RKO (cell line): ENCODE results near the gene UNC119.

ENCODE experiments used
- DNase-seq: peaks from one replicate; pipeline ENCODE4 v3.0.0-alpha.2; 2016; ENCODE audit warnings: low spot score

UNC119 gene

DNA sequence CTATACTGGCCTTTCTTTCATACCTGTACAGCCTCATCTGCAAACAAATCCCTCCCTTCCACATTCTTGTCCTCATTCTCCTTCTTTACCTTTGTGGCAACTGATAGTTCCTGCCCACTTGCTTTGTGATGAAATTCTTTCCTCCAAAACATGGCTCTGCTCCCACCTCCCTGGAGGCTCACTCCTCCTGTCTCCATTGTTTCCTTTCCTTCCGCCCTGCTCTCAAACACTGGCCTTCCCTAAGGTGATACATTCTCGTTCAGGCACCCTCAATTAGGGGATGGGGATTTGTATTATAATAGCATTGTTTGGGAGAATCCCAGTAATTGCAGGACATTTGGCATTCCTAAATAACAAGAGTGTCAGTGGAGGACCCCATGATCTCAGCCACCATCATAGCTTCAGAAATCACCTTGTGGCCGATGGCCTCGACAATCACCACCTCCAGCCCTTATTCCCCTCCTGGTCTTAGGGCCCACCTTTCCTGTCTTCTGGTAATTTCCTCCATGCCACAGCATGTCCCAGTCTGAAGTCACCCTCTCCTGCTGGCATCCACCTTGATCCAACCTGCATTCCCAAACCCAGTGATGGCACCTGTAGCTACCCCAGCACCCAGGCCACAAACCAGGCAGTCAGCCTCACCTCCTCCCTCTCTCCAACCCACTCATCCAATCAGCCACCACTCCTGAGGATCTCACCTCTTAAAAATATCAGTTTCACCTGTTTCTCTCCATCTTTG lies 7.9 kb downstream of the UNC119 start:
- no peak for DNase-seq

DNA sequence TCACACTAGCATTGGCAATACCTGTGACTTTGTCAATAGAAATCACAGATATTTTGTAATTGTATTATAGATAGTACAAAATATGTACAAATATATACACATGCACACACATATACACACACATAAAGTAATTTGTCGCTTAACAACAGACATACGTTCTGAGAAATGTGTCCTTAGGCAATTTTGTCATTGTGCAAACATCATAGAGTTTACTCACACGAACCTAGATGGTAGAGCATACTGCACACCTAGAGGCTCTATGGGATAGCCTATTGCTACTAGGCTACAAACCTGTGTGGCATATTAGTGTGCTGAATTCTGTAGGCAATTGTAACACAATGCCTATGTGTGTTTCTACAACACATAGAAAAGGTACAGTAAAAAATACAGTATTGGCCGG lies 11.0 kb downstream of the UNC119 start:
- DNase-seq: no peak

DNA sequence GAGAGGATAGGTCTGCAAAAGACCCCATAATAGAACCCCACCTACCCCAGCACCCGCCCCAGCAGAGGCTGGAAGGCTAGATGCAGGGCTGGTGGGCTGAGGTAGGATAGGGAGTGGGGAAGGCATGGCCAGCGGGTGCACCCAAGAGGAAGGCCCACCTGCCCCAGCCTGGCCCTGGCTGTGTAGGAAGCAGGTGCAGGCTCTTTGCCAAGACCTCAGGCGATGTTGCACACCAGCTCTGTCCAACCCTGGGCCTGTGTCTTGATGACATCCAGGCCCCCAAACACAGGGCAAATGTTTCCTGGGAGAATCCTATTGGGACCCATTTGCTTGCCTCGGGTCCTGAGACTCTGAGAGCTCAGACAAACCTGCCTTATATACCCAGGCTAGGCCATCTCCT lies 12.2 kb downstream of the UNC119 start:
- no peak for DNase-seq

- DNase-seq: no peak
Measured at GRCh38 chr17:28538296-28538895, 14.0 kb downstream of the UNC119 start.

GRCh38 chr17:28537219-28537610 lies 15.2 kb downstream of the UNC119 start:
- DNase-seq: no peak

GRCh38 chr17:28536532-28537218 lies 15.7 kb downstream of the UNC119 start:
- DNase-seq: no peak

DNA sequence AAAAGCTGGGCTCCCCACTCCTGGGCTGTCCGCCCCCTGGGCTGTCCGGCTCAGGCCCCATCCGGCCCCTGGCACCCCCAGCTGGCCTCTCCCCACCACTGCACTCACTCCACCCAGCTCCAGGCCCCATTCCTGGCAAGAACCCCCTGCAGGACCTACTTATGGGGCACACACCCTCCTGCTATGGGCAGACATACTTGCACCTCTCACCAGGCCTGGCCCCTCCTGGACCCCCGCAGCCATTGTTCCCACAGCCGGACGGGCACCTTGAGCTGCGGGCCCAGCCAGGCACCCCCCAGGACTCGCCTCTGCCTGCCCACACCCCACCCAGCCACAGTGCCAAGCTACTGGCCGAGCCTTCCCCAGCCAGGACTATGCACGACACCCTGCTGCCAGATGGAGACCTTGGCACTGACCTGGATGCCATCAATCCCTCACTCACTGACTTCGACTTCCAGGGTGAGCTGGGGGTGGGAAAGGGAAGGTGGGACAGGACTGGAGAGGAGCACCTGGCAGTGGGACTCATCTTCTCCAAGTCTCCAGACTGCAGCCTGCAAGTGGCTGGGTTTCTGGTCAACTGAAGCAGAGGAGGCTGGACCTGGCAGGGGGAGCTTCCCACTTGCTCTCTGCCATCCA lies 17.6 kb downstream of the UNC119 start:
- no peak for DNase-seq

GRCh38 chr17:28533091-28533807 lies 19.2 kb downstream of the UNC119 start:
- no peak for DNase-seq

DNA sequence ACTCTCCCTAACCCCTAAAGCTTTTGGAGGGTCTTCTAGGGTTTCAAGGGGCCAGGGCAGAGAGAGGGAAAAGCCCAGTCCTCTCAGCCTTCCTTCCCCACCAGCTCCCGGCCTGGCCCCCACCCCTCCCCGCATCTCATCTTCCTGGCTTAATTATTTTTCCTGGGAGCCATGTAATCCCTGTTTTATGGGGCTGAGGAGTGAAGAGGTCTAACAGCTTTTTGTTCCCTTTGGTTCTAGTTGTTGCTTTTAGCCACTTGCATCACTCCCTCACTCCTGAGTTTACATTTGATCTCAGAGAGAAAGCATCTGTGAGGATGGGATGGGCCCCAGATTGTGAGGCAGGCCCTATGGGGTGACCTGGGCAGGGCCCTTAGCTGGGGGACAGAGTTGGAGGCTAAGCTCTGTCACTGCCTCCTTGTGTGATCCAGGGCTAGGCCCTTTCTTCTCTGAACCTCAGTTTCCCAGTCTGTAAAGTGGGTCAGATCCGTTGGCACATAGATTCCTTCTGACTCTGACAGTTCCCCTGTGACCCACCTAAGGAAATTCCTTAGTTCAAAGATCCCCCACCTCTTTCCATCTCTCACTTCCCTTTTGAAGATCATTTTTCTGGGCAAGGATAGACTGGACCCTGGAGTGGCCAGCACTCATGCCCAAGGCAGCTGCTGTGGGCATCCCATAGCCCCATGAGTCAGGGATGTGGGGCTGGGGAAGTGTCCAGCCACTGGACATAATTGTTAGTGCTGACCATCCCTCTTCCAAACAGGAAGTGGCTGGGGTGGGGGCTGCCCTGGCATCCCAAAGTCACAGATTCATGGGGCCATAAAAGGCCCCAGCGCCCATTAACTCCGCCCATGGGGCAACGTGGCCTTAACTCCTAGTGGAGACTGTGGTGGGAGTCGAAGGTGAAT lies 20.1 kb downstream of the UNC119 start:
- DNase-seq: no peak

DNA sequence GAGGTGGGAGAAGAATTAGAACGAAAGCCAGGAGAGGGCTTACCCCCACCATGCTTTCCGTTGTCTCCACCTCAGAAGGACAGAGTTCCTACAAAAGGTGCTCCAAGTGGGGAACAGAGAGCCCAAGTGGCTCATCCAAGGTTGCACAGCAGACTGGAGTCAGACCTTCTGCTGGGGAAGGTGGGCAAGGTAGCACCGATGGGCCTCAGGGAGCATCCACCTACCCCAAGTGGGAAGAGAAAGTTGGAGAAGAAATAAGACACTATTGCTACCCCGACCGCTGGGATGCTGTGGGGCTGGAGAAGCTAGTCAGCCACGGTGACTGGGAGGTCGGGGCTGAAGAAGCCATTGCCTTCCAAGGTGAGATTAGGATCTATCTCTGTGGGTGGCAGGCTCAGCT lies 21.5 kb downstream of the UNC119 start:
- no peak for DNase-seq

GRCh38 chr17:28530250-28530649 lies 22.2 kb downstream of the UNC119 start:
- DNase-seq: no peak

DNA sequence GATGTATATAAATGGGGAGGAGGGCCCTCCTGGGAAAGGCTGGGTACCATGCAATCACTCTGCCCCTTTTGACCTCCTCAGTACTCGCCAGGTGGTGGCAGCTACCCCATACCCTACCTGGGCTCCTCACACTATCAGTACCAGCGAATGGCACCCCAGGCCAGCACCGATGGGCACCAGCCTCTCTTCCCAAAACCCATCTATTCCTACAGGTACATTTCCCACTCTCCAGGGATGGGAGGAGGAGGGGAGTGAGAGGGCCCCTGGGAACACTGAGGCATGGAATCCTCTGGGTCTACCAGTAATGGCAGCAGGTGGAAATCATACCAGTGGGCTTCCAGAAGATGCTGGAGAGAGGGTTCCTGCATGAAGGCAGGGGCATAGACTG lies 23.4 kb downstream of the UNC119 start:
- DNase-seq: no peak

GRCh38 chr17:28528327-28529012 lies 24.0 kb downstream of the UNC119 start:
- no peak for DNase-seq

GRCh38 chr17:28527859-28528258 lies 24.6 kb downstream of the UNC119 start:
- DNase-seq: no peak

- no peak for DNase-seq
Measured at GRCh38 chr17:28527181-28527681, 25.2 kb downstream of the UNC119 start.

DNA sequence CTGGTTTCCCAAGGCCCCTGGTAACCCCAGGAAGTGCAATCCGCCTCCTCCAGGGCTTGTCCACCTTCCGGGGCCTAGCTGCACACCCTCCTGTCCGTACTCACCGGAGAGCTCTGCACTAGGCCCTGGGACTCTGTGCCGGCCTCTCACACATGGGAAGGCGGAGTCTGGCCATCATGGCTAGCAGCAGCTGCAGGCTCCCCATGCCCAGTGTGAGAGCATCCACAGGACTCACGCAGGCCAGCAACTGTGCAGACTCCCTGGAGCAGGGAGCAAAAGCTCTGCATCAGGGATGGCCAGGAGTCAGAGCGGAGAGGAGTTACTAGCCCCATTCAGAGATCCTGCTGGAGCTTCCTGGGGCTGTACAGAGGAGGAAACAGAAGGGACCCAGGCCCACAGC lies 26.0 kb downstream of the UNC119 start:
- DNase-seq: no peak

GRCh38 chr17:28524476-28525424 lies 27.7 kb downstream of the UNC119 start:
- DNase-seq: no peak

GRCh38 chr17:28523876-28524275 lies 28.5 kb downstream of the UNC119 start:
- DNase-seq: no peak

DNA sequence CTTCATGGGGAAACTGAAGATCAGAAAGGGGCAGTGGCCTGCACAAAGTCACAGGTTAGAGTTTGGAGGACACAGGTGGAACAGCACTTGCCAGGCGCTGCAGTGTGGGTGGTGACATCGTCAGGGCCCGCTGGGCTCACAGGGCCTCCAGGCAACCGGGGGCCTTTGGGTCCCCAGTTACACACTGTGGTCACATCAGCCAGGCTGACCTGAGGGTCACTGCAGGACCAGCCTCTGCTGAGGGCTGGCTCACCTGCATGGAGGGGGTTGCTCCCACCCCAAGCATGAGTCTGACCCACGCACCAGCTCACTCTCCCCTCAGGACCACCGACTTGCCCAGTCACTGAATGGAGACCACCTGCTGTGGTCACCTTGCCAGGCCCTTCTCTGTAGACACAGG lies 29.2 kb downstream of the UNC119 start:
- DNase-seq: no peak
